ENCODE data around the gene NPM3. TPM values are rescaled to one million over a fixed set of nuclear protein-coding genes. Genes with fewer than 3 reads are reported as not detected.
A peak's percentile ranks its signal among the peaks of the same experiment; 100 is the strongest.

Gene NPM3
- total RNA-seq, 2 donors from 2014 or later: 43.7 to 47.4 TPM

- no peak for DNase-seq (ENCODE audit: low spot score)
- H3K36me3 ChIP-seq: no peaks in the 10 kb centered on the region
- no peaks in the 10 kb centered on the region for H3K9me3 ChIP-seq
- H3K4me3 ChIP-seq: no peak overlapping the region
- intact Hi-C loops (cut with DNase I): no loop called here
- H3K27ac ChIP-seq: no peak overlapping the region
- H3K4me1 ChIP-seq (replicated peaks): no peaks in the 10 kb centered on the region
- WGBS: 91% methylated on average over 2 of the region's 2 CpGs
- no peaks in the 10 kb centered on the region for H3K27me3 ChIP-seq (replicated peaks; ENCODE audit: insufficient read depth)
- no peak for TF ChIP-seq POLR2AphosphoS5 (IDR thresholded peaks at IDR 0.05)
- no peak for TF ChIP-seq CTCF (IDR thresholded peaks at IDR 0.05)
- no peak for TF ChIP-seq POLR2A (IDR thresholded peaks at IDR 0.05)
These were observed 41.5 kb upstream of the NPM3 start for GRCh38 chr10:101824736-101825135.

- H3K4me1 ChIP-seq (replicated peaks): peaks cover 5% of the 10 kb centered on the region
- H3K27ac ChIP-seq: peak overlapping the region; percentile 96 to 97
- H3K9me3 ChIP-seq: no peaks in the 10 kb centered on the region
- no peaks in the 10 kb centered on the region for H3K36me3 ChIP-seq
- H3K4me3 ChIP-seq: peak overlapping the region; percentile 22 to 100
- intact Hi-C loops (cut with DNase I): loop anchor here (5.0 kb wide), 2 partner anchors 37 to 333 kb away; partner anchors contain the start of genes NOLC1 and NPM3
- DNase-seq (ENCODE audit: low spot score): peak; percentile 19
- peak in 1 of 4 experiments; percentile 1 for TF ChIP-seq CTCF (IDR thresholded peaks at IDR 0.05)
- no peak for TF ChIP-seq POLR2AphosphoS5 (IDR thresholded peaks at IDR 0.05)
- TF ChIP-seq POLR2A (IDR thresholded peaks at IDR 0.05): no peak
- no peaks in the 10 kb centered on the region for H3K27me3 ChIP-seq (replicated peaks; ENCODE audit: insufficient read depth)
- 21% methylated on average over 14 of the region's 14 CpGs for WGBS
These were observed 35.8 kb upstream of the NPM3 start for GRCh38 chr10:101818872-101819633.

- Histone ChIP-seq H3K9me3 (no peaks in the 10 kb centered on the region), H3K36me3 (no peaks in the 10 kb centered on the region), H3K4me3 (peak within 1 kb of the TSS; percentile 99 to 100), H3K27me3 (replicated peaks; ENCODE audit: insufficient read depth) (no peaks in the 10 kb centered on the region), H3K4me1 (replicated peaks) (peaks cover 5% of the 10 kb centered on the region), H3K27ac (peak within 1 kb of the TSS; percentile 96 to 97)
- TF ChIP-seq POLR2A (IDR thresholded peaks at IDR 0.05): peak; percentile 98
- TF ChIP-seq CTCF (IDR thresholded peaks at IDR 0.05): peak in 1 of 4 experiments; percentile 9
- peak; percentile 100 for TF ChIP-seq POLR2AphosphoS5 (IDR thresholded peaks at IDR 0.05)
- 0% methylated on average over 47 of the region's 47 CpGs for WGBS
- intact Hi-C loops (cut with DNase I): loop anchor here (5.0 kb wide), 2 partner anchors 36 to 334 kb away; partner anchors contain the start of genes NOLC1 and NPM3
- DNase-seq (ENCODE audit: low spot score): peak; percentile 98
These were observed 35.0 kb upstream of the NPM3 start, which contains the start of gene OGA for GRCh38 chr10:101818119-101818871. TSS of gene OGA (minus strand) at chr10:101818444. CDS start at chr10:101818022, 422 bp downstream.

GRCh38 chr10:101817337-101818118, 34.3 kb upstream of the NPM3 start:
- TF ChIP-seq POLR2AphosphoS5 (IDR thresholded peaks at IDR 0.05) (peak; percentile 82), CTCF (IDR thresholded peaks at IDR 0.05) (no peak), POLR2A (IDR thresholded peaks at IDR 0.05) (peak; percentile 63)
- peak; percentile 92 for DNase-seq (ENCODE audit: low spot score)
- H3K36me3 ChIP-seq: no peaks in the 10 kb centered on the region
- H3K4me3 ChIP-seq: peak overlapping the region; percentile 99 to 100
- peak overlapping the region; percentile 96 to 97 for H3K27ac ChIP-seq
- peaks cover 5% of the 10 kb centered on the region for H3K4me1 ChIP-seq (replicated peaks)
- no peaks in the 10 kb centered on the region for H3K9me3 ChIP-seq
- intact Hi-C loops (cut with DNase I): loop anchor here (5.0 kb wide), 2 partner anchors 35 to 335 kb away; partner anchors contain the start of genes NOLC1 and NPM3
- no peaks in the 10 kb centered on the region for H3K27me3 ChIP-seq (replicated peaks; ENCODE audit: insufficient read depth)
- WGBS: under 1% methylated on average over 44 of the region's 44 CpGs
